ENCODE measurements around the gene FIGNL1. TPM values are rescaled to one million over a fixed set of nuclear protein-coding genes. Genes with fewer than 3 reads are reported as not detected.

FIGNL1 gene
- total and polyA plus RNA-seq, 7 experiments from 2014 or later, result 7.7 to 30.2 (median 10.3) TPM

DNA sequence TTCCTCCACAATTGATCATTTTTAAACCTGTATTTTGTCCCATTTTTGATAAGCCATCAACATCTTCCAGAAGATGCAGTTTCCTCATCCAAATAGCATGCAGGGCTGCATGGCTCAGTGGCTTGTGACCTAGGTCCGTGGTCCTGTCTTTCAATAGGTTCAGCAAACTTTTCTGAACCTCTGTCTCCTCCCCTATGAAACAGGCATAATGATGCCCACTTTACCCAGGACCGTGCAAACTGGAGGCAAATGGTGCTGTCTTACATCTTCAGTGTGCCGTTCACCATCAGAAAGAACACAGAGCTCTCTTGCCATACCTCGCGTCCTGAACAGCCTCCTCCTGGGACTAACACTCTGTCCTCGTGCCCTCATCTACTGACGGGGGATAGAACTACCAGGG is 22.3 kb upstream of the FIGNL1 start:
- CTCF ChIA-PET, result no interaction called here
- Mint-ChIP-seq H3K4me1 (peaks cover 6 to 11% (median 10%) of the 10 kb centered on the region in 7 donors), H3K27me3 (peaks cover 0 to 15% (median 0%) of the 10 kb centered on the region in 5 donors), H3K27ac (no peak overlapping the region), H3K4me3 (no peak overlapping the region), H3K9me3 (no peaks in the 10 kb centered on the region), H3K36me3 (no peaks in the 10 kb centered on the region)
- Histone ChIP-seq H3K9me3 (ENCODE audit: control insufficient read depth in 2 of 3, low read length in 3 of 3) (no peaks in the 10 kb centered on the region), H3K27ac (ENCODE audit: low read depth, low read length) (no peak overlapping the region), H3K36me3 (ENCODE audit: control insufficient read depth in 2 of 3, insufficient read depth in 3 of 3, low read length in 3 of 3) (no peaks in the 10 kb centered on the region), H3K27me3 (ENCODE audit: control insufficient read depth in 2 of 2, insufficient read depth in 2 of 2, low read length in 2 of 2) (no peaks in the 10 kb centered on the region), H3K4me3 (ENCODE audit: low read length) (no peak overlapping the region), H3K4me1 (ENCODE audit: control insufficient read depth in 2 of 2, insufficient read depth in 2 of 2, low read length in 2 of 2) (no peaks in the 10 kb centered on the region)
- DNase-seq (no peak), ATAC-seq (no peak)
- intact Hi-C loops (cut with micrococcal nuclease), result no loop called here
- POLR2A ChIA-PET, result no interaction called here

- Mint-ChIP-seq H3K4me3 (no peak overlapping the region), H3K27me3 (peaks cover 0 to 15% (median 0%) of the 10 kb centered on the region in 5 donors), H3K9me3 (no peaks in the 10 kb centered on the region), H3K27ac (peak overlapping the region in 1 of 9 donors; percentile 36), H3K4me1 (peaks cover 8 to 14% (median 11%) of the 10 kb centered on the region in 7 donors), H3K36me3 (no peaks in the 10 kb centered on the region)
- no peaks in the 10 kb centered on the region for H3K27me3 ChIP-seq (ENCODE audit: control insufficient read depth in 2 of 2, insufficient read depth in 2 of 2, low read length in 2 of 2)
- H3K9me3 ChIP-seq (ENCODE audit: control insufficient read depth in 2 of 3, low read length in 3 of 3), result no peaks in the 10 kb centered on the region
- no peaks in the 10 kb centered on the region for H3K4me1 ChIP-seq (ENCODE audit: control insufficient read depth in 2 of 2, insufficient read depth in 2 of 2, low read length in 2 of 2)
- no peaks in the 10 kb centered on the region for H3K36me3 ChIP-seq (ENCODE audit: control insufficient read depth in 2 of 3, insufficient read depth in 3 of 3, low read length in 3 of 3)
- DNase-seq (no peak), ATAC-seq (no peak)
- POLR2A ChIA-PET, result no interaction called here
- no peak overlapping the region for H3K4me3 ChIP-seq (ENCODE audit: low read length)
- intact Hi-C loops (cut with micrococcal nuclease), result no loop called here
- H3K27ac ChIP-seq (ENCODE audit: low read depth, low read length), result no peak overlapping the region
- CTCF ChIA-PET, result no interaction called here
Measured at GRCh38 chr7:50471970-50472369, 21.8 kb upstream of the FIGNL1 start.

GRCh38 chr7:50470250-50471163 is 20.4 kb upstream of the FIGNL1 start:
- Histone ChIP-seq H3K27me3 (ENCODE audit: control insufficient read depth in 2 of 2, insufficient read depth in 2 of 2, low read length in 2 of 2) (no peaks in the 10 kb centered on the region), H3K4me1 (ENCODE audit: control insufficient read depth in 2 of 2, insufficient read depth in 2 of 2, low read length in 2 of 2) (no peaks in the 10 kb centered on the region), H3K36me3 (ENCODE audit: control insufficient read depth in 2 of 3, insufficient read depth in 3 of 3, low read length in 3 of 3) (no peaks in the 10 kb centered on the region), H3K27ac (ENCODE audit: low read depth, low read length) (no peak overlapping the region), H3K4me3 (ENCODE audit: low read length) (no peak overlapping the region), H3K9me3 (ENCODE audit: control insufficient read depth in 2 of 3, low read length in 3 of 3) (no peaks in the 10 kb centered on the region)
- Mint-ChIP-seq H3K9me3 (no peaks in the 10 kb centered on the region), H3K27ac (peak overlapping the region in 1 of 9 donors; percentile 10), H3K27me3 (peaks cover 0 to 16% (median 0%) of the 10 kb centered on the region in 5 donors), H3K36me3 (no peaks in the 10 kb centered on the region), H3K4me1 (peaks cover 8 to 14% (median 11%) of the 10 kb centered on the region in 7 donors), H3K4me3 (no peak overlapping the region)
- ChIA-PET CTCF (no interaction called here), POLR2A (no interaction called here)
- ATAC-seq (no peak), DNase-seq (no peak)
- intact Hi-C loops (cut with micrococcal nuclease), result no loop called here

DNA sequence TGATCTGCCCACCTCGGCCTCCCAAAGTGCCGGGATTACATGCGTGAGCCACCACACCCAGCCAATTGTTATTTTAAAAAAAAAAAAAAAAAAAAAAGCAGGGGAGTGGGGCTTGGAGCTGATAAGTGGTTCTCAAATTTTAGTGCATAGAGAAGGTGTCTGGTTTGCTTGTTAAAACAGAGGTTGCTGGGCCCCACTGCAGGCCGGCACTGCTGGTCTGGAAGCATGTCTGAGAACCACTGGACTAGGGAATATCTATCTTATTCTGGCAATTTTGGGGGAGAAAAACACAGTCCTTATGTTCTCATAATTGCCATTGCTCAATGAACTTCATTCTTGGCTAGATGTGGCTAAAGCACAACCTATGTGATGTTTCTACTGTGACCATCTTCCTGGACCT is 19.0 kb upstream of the FIGNL1 start:
- H3K27me3 ChIP-seq (ENCODE audit: control insufficient read depth in 2 of 2, insufficient read depth in 2 of 2, low read length in 2 of 2), result no peaks in the 10 kb centered on the region
- Mint-ChIP-seq H3K27ac (no peak overlapping the region), H3K4me1 (peaks cover 8 to 14% (median 11%) of the 10 kb centered on the region in 7 donors), H3K9me3 (no peaks in the 10 kb centered on the region), H3K4me3 (no peak overlapping the region), H3K27me3 (peaks cover 0 to 20% (median 0%) of the 10 kb centered on the region in 5 donors), H3K36me3 (no peaks in the 10 kb centered on the region)
- no peak overlapping the region for H3K4me3 ChIP-seq (ENCODE audit: low read length)
- no peak for DNase-seq
- ATAC-seq, result no peak
- ChIA-PET POLR2A (interaction anchor here (0.8 kb wide), 1 partner anchor 19 kb away, joined by 3 read pairs; the partner anchor contains the start of gene FIGNL1), CTCF (interaction anchor here (0.6 to 3.8 kb wide), 7 partner anchors 9 to 692 kb away, joined by 4 to 36 read pairs (median 12); no protein-coding TSS in a partner anchor)
- no peak overlapping the region for H3K27ac ChIP-seq (ENCODE audit: low read depth, low read length)
- intact Hi-C loops (cut with micrococcal nuclease), result loop anchor here (2.0 to 5.0 kb wide), 3 partner anchors 143 to 898 kb away; no protein-coding TSS in a partner anchor
- no peaks in the 10 kb centered on the region for H3K9me3 ChIP-seq (ENCODE audit: control insufficient read depth in 2 of 3, low read length in 3 of 3)
- no peaks in the 10 kb centered on the region for H3K4me1 ChIP-seq (ENCODE audit: control insufficient read depth in 2 of 2, insufficient read depth in 2 of 2, low read length in 2 of 2)
- no peaks in the 10 kb centered on the region for H3K36me3 ChIP-seq (ENCODE audit: control insufficient read depth in 2 of 3, insufficient read depth in 3 of 3, low read length in 3 of 3)

DNA sequence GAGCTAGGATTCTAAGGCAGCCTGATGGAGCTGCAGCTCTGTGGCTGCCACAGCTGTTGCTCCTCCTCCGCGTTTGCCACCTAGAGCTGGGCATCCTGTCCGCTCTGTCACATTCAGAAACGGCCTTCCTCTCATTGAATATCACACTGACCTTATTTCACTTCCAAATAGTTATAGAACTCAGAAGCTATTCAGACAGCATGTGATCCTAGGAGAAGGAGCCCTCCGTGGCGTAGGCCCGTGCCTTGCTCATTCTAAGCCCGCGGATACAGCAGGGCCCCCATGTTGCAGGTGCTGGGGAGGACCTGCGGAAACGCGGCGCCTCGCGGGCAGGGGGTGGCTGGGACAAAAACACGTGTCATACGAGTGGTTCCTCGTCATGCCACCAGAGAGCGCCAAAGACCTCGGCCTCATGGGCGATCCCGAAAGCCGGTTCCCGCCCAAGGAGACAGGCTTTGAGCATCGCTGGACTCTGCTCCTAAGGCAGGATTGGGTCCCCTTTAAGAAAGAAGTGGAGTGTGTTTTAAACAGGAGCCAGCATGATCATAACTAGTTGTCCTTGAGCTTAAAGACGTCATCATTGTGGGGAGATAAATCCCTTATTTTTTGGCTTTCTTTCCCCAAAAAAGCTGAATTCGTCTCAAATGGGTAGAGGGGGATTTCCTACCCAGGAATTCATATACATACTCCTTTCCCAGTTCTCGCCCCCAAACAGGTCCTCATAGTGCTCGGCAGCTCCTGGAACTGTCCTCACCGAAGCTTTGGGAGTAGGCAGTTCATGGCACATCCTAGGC is 17.9 kb upstream of the FIGNL1 start:
- H3K27ac Mint-ChIP-seq, result peak overlapping the region in 7 of 9 donors; percentile 35 to 88 (median 62)
- intact Hi-C loops (cut with micrococcal nuclease), result loop anchor here (1.0 to 5.0 kb wide), 10 partner anchors 144 to 899 kb away; no protein-coding TSS in a partner anchor
- no peaks in the 10 kb centered on the region for H3K9me3 ChIP-seq (ENCODE audit: control insufficient read depth in 2 of 3, low read length in 3 of 3)
- peak overlapping the region; percentile 12 for H3K4me3 ChIP-seq (ENCODE audit: low read length)
- POLR2A ChIA-PET, result interaction anchor here (0.7 to 1.4 kb wide), 5 partner anchors 17 to 210 kb away, joined by 3 to 5 read pairs (median 3); partner anchors contain the start of gene FIGNL1
- no peaks in the 10 kb centered on the region for H3K36me3 ChIP-seq (ENCODE audit: control insufficient read depth in 2 of 3, insufficient read depth in 3 of 3, low read length in 3 of 3)
- DNase-seq (peak; percentile 61 to 79 (median 76)), ATAC-seq (peak; percentile 97)
- peaks cover 8 to 14% (median 11%) of the 10 kb centered on the region in 7 donors for H3K4me1 Mint-ChIP-seq
- H3K9me3 Mint-ChIP-seq, result no peaks in the 10 kb centered on the region
- no peak overlapping the region for H3K27ac ChIP-seq (ENCODE audit: low read depth, low read length)
- H3K36me3 Mint-ChIP-seq, result no peaks in the 10 kb centered on the region
- no peaks in the 10 kb centered on the region for H3K4me1 ChIP-seq (ENCODE audit: control insufficient read depth in 2 of 2, insufficient read depth in 2 of 2, low read length in 2 of 2)
- H3K27me3 ChIP-seq (ENCODE audit: control insufficient read depth in 2 of 2, insufficient read depth in 2 of 2, low read length in 2 of 2), result no peaks in the 10 kb centered on the region
- CTCF ChIA-PET, result interaction anchor here (0.5 to 3.8 kb wide), 29 partner anchors 10 to 708 kb away, joined by 3 to 36 read pairs (median 4); no protein-coding TSS in a partner anchor
- peak overlapping the region; percentile 12 to 80 (median 70) for H3K4me3 Mint-ChIP-seq
- H3K27me3 Mint-ChIP-seq, result peaks cover 0 to 21% (median 0%) of the 10 kb centered on the region in 5 donors

All from naive thymus-derived CD4-positive, alpha-beta T cell (primary cell).